NCI-H2029 (cell line): ENCODE results near the gene AEBP2.

Source experiments
- DNase-seq: peaks from one replicate; lab custom pipeline; 2025; lab: John Stamatoyannopoulos, UW

Gene AEBP2

GRCh38 chr12:19553175-19553574, 113.9 kb downstream of the AEBP2 start:
- DNase-seq = no peak

- no peak for DNase-seq
Observed at GRCh38 chr12:19561411-19561961, 122.2 kb downstream of the AEBP2 start.
